HPDE6-E6E7 (cell line): ENCODE results near the gene DYNLRB1.

Source experiments
- DNase-seq: peaks from one replicate; pipeline ENCODE4 v3.0.0; 2011; ENCODE audit warnings: missing footprints; ENCODE audit errors: extremely low spot score

Gene DYNLRB1

GRCh38 chr20:34579191-34579978 lies 63.2 kb downstream of the DYNLRB1 start:
- peak; percentile 100 for DNase-seq

GRCh38 chr20:34579979-34580940 lies 64.0 kb downstream of the DYNLRB1 start:
- DNase-seq = no peak

- DNase-seq = no peak
Measured at GRCh38 chr20:34581341-34582184, 65.3 kb downstream of the DYNLRB1 start.

GRCh38 chr20:34582221-34582620 lies 66.0 kb downstream of the DYNLRB1 start:
- no peak for DNase-seq

- no peak for DNase-seq
Measured at GRCh38 chr20:34582911-34583310, 66.7 kb downstream of the DYNLRB1 start.

- no peak for DNase-seq
Measured at GRCh38 chr20:34583544-34583943, 67.3 kb downstream of the DYNLRB1 start.

- no peak for DNase-seq
Measured at GRCh38 chr20:34585019-34585418, 68.8 kb downstream of the DYNLRB1 start.

GRCh38 chr20:34586488-34587163 lies 70.4 kb downstream of the DYNLRB1 start:
- no peak for DNase-seq
